Activated CD4-positive, alpha-beta T cell treated with anti-CD3 and anti-CD28 coated beads, Interleukin-2, amount 50 U/mL, for 48 hours (primary cell): ENCODE results near the gene LTB4R2.
"Not testable (repeated sequence)": the region's sequence is repeated elsewhere in the genome, so short reads cannot be mapped to it uniquely, and the experiment has no call there.

Experiments
- DNase-seq, 2 experiments: peaks; one replicate each; pipeline ENCODE4 v3.0.0-alpha.2; 2020

The LTB4R2 gene

DNA sequence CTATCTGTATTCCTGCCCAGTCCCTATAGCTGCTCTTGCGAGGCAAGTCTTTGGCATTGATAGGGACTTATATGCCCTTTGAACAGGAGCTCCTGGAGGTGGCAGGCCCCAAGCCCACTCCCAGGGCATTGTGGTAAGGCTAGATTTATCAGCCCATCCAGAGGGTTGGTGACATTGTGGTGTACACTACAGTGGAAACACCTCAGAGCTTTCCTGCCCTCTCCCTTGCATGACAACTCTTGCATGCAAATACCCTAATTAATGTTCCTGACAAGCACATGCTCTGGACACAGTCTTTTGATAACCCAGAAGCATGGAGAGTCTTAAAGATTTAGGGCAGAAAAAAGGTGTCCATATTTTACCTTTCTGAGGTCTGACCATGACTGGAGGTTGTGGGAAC is 30.7 kb downstream of the LTB4R2 start:
- no peak for DNase-seq

DNA sequence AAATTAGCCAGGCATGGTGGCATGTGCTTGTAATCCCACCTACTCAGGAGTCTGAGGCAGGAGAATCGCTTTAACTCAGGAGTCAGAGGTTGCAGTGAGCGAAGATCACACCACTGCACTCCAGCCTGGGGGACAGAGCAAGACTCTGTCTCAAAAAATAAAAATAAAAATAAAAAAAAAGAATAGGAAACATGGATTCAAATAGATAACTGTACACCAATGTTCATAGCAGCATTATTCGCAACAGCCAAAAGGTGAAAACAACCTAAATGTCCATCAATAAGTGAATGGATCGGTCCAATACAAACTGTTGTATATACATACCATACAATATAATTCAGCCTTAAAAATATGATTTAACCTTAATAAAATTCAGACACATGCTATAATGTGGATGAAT is 32.9 kb downstream of the LTB4R2 start:
- no peak for DNase-seq

DNA sequence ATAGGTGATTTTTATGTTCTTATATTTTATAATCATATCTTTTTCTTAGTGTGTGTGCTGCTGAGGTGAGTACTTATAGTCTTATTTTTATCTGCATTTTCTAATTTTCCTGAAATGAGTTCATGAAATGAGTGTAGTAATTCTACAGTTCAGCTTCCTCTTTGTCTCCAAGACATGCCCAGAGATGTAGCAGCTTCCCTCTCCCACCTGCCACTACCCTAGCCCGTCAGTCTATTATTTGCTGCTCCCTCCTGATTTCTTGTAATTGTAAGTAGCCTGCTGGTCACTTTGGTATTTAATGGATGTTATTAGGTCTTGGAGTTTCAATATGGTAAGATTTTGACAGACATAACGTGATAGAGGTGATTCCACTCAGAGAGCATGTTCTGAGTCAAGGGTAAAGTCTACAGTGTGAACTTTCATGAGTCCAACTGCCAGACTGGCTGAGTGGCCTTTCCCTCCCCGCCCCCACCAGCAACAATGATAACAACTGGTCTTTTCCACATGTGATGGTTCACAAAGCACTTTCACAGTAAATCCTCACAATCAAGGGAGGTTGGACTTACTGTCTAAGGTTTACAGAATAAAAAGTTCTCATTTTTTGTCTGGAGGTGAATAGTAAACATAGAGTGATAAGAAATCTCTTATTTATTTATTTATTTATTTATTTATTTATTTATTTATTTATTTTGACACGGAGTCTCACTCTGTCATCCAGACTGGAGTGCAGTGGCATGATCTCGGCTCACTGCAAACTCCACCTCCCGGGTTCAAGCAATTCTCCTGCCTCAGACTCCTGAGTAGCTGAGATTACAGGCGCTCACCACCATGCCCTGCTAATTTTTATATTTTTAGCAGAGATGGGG is 34.1 kb downstream of the LTB4R2 start:
- no peak for DNase-seq

DNA sequence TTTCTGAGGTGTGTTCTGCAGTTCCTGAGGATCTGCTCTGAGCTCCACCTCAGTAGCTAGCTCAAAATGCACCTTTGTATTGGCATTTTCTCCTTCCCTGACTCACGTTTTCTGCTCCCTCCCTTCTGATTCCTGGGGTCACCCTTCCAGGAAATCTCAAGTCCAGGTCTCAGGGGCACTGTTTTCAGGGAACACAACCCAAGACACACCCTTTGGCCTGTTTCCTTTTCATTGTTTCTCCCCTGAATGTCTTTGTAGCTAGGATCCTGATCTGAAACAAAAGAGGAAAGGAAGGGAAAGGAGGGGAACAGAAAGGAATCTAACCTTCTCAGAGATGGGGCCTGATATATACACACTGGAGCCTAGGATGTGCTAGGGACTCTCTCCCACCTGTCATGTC is 37.2 kb downstream of the LTB4R2 start:
- no peak for DNase-seq

DNA sequence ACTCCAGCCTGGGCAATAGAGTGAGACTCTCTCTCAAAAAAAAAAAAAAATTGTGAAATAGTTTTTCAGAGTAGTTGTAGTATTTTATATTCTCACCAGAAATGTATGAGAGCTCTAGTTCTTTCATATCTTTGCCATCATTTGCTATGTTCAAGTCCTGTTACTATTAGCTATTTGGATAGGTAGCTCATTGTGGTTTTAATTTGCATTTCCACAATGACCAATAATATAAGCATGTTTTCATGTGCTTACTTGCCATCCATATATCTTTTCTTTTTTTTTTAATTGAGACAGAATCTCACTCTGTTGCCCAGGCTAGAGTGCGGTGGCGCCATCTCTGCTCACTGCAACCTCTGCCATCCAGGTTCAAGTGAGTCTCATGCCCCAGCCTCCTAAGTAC is 38.2 kb downstream of the LTB4R2 start:
- no peak for DNase-seq

DNA sequence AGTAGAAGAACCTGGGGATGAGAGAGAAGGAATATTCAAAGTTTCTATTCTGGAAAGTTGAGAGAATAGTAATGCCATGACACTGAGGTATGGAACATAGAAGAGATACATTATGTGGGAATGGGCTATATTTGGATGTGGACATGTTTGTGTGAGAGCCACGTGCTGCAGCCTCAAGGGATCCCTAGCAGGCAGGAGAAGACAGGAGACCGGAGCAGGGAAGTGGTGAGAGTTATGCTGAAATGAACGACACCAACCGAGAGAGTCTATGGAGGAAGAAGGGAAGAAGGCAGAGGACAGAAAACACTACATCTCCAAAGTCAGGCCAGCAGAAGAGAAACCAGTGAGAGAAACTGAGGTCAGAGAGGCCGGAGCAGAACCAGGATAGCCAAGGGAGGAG is 39.8 kb downstream of the LTB4R2 start:
- no peak for DNase-seq

DNA sequence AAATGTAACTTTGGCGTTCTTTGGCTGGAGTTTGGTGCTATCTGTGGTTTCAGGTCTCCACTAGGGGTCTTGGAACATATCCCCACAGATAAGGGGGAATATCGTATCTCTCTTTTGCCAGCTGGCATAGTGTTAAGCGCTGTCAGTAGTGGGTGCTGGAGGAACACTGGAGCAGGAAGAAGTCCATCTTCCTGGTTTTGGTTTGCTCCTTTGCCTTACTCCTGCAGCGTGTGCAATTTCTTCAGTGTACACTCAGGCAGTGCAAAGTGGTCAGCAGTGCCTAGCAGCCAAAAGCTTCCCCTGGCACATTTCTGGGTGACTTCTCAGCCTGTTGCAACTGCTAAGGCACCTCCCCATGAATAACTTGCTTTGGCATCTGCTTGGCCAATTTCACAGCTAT is 41.6 kb downstream of the LTB4R2 start:
- DNase-seq = no peak

DNA sequence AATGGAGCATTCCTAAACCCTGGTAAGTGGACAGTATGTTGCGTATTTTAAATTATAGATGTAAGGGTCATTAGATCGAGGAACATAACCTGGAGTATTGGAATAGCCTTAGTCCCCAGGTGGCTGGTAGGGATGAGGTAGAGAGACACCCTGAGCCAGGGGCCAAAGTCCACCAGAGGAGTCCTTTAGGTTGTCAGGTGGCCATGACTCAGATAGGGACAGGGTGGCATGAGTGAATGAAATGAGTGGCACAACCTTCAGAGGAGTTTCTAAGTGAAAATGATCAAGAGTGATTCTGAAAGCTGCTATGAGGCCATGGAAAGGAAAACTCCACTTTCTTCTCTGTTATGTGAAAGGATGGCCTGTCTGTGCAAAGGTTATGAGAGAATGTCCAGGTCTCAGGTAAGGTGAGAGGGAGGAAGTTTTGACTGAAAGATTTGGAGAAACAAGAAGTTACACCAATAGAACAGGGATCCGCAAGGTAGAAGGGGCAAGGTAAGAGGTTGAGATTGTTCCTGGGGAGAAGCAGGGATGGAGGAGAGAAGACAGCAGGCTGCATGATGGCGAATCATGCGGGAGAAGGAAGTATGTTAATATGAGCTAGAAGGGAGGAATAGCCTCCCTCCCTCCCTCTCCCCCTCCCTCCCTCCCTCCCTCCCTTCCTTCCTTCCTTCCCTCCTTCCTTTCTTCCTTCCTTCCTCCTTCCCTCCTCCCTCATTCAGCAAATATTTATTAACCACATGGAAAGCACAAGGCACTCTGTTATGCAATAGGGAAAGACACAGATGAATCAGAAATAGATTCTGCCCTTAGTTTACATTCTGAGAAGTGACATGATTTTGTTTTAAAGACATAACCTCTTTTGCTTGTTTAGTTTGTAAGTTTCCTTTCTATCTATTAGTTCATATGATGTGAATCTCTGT is 43.9 kb downstream of the LTB4R2 start:
- DNase-seq = no peak

DNA sequence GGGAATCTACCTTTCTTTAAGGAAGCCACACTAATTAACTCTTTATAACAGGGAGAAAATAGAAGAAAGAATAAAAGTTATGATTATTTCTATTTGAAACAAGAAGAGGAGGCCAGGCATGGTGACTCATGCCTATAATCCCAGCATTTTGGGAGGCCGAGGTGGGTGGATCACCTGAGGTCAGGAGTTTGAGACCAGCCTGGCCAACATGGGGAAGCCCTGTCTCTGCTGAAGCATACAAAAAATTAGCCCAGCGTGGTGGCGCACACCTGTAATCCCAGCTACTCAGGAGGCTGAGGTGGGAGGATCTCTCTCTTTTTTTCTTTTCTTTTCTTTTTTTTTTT is 44.5 kb downstream of the LTB4R2 start:
- not testable (repeated sequence) for DNase-seq

DNA sequence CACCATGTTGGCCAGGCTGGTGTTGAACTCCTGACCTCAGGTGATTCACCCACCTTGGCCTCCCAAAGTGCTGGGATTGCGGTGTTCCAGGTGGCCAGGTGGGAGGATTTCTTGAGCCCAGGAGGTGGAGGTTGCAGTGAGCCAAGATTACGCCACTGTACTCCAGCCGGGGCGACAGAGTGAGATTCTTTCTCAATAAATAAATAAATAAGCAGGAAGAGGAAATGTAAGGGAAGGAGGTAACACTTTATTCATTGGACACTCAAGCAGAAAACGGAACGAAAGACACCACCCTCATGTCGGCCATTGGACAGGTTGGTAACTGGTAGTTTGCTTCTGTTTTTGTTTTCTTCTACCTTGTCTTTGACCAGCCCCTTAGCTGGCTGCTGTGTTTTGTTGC is 45.1 kb downstream of the LTB4R2 start:
- DNase-seq = no peak

DNA sequence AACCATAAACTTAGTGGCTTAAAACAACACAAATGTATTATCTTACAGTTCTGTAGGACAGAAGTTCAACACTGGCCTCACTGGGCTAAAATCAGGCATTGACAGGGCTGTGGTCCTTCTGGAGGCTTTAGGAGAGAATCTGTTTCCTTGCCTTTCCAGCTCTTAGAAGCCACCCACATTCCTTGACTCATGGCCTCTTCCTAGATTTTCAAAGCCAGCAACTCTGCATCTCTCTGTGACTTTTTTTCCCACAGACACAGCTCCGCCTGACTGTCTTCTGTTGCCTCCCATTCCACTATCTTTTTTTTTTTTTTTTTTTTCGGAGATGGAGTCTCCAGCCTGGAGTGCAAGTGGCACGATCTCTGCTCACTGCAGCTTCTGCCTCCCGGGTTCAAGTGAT is 46.3 kb downstream of the LTB4R2 start:
- DNase-seq = no peak

DNA sequence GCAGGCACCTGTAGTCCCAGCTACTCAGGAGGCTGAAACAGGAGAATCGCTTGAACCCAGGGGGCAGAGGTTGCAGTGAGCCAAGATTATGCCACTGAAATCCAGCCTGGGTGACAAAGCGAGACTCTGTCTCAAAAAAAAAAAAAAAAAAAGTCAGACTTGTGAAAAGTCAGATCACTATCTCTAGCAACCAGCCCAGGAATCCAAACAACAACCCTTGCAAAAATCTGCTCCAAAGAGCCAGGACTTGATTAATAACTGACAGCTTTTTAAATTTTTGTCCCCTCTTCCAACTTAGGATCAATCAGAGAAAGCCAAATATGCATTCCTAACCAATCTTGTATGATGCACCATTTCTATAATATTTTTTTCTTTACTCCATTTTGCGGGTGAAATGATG is 50.3 kb downstream of the LTB4R2 start:
- DNase-seq = no peak

DNA sequence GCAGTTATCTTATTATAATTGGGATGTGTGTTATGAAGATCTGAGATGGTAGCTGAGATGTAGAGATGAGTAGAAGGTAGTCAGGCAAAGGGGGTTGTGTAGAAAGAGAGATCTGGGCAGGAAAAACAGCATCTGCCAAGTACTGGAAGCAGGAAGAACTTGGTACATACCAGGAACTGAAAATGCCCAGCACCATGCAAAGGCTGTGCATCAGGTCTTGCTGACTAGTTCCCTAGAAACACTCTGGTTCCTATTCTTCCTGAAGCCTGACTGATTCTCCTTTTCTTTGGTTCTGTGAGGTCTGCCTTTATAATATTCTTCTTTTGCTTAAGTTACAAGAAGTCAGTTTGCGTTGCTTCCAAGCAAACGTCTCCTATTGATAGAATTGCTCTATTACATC is 51.4 kb downstream of the LTB4R2 start:
- DNase-seq = no peak
